LoVo (cell line): ENCODE measurements around the gene CA5A.
"Not testable (repeated sequence)": the region's sequence is repeated elsewhere in the genome, so short reads cannot be mapped to it uniquely, and the experiment has no call there.

Source experiments
- DNase-seq: peaks from one replicate; pipeline ENCODE4 v3.0.0-alpha.2; 2016; ENCODE audit warnings: low spot score

Gene CA5A

GRCh38 chr16:87894005-87894404 is 42.3 kb downstream of the CA5A start:
- DNase-seq: not testable (repeated sequence)

DNA sequence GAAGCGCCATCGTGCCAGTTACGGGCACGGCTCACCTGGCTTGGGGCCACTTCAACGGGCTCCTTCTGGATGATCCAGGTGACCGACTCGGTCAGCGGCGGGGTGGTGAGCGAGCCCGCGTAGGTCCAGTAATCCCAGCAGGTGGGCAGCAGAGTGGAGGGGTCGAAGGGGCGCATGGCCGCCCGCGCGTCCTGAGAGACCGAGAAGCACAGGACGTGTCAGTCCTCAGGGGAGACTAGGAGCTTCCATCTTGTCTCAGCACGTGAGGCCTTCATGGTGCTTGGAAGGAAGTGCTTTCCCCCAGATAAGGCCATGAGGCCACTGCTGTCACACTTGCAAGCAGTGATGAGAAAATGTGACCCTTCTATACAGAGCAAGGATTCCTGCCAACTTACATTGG is 44.6 kb downstream of the CA5A start:
- no peak for DNase-seq

GRCh38 chr16:87889762-87890161 is 46.6 kb downstream of the CA5A start:
- DNase-seq: not testable (repeated sequence)

GRCh38 chr16:87888346-87888745 is 48.0 kb downstream of the CA5A start:
- not testable (repeated sequence) for DNase-seq

DNA sequence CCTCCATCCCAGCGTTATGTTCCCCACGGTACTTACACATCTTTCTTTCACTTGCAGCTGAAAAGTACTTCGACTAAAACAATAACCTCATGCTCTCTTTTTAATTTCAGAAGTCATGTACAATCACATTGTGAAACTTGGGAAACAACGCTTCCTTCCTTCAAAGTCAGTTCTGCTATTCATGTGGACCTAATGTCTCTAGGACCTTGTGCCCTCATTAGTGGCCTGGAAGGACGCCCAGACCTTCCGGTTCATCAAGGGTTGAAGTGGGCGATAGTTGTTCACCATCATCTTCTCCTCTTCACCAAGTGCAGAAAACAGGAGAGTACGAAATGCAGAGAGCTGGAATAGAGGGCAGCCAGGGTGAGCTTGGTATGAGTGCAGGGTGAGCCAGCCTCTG is 48.4 kb downstream of the CA5A start:
- DNase-seq: not testable (repeated sequence)

GRCh38 chr16:87885371-87885967 is 50.9 kb downstream of the CA5A start:
- DNase-seq: peak; percentile 57

- no peak for DNase-seq
These were observed 53.8 kb downstream of the CA5A start for GRCh38 chr16:87882436-87883019.

DNA sequence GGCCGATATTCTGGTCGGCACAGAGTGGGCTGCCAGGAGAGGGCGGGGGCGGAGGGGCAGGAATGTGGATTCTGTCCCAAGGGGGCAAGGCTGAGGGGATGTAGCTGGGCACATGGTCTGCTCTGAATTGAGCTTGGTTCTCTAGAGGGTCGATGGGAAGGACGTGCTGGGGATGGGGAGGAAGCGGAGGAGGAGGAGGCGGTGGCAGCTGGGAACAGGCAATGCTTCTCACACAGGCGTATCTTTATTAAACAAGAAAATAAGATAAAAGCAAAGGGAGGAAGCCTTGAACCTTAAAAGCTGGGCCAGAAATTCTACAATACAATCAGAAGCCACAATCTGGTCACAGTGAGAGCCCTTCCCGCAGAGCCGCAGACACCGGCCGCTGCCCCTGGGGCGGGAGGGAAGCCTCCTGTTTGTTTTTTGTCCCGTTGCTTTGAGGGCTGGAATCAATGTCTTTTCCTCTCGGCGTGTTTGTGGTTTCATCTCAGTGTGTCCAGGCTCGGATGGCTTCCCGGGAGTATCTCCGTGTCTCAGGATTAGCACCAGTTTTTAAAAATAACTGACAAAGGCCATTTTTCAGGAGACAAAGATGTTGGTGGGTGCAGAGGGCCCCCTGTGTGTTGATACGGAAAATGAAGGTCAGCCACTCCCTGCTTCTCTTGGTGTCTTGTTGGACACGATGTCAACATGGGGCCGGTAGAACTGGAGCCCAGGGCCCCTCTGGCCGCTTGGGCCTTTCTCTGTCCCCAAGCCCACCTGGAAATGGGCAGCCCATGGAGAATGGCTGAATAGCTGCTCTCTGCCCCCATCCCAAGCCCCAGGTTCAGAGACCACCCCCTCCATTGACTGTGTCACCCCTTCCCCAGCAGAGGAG is 54.8 kb downstream of the CA5A start:
- no peak for DNase-seq

DNA sequence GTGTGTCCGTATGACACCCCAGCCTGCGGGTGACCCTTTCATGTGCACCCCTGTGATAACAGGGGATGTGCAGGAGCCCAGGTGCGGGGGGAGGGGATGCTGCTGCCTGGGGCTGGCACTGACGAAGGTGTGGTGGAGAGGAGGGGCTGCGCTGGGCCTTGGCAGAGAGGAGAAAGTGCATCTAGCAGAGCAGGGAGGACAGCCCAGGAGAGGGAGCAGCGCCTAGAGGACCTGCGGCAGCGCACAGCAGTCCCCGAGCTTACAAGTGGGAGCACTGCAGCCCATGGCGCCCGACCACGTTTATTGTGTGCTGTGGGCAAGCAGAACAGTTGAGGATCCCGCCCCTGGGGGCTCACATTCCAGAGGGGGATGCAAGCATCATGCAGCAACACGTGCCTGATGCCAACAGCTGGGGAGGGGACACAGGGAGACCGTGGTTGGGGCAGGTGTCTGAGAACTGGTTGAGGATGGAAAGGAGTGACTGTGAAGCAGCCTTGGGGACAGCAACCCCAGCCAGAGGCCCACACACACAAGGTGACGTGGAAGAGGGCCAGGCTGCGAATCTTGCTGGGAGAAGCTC is 56.1 kb downstream of the CA5A start:
- DNase-seq: no peak

GRCh38 chr16:87879411-87880013 is 56.8 kb downstream of the CA5A start:
- not testable (repeated sequence) for DNase-seq

GRCh38 chr16:87878704-87879103 is 57.6 kb downstream of the CA5A start:
- no peak for DNase-seq

GRCh38 chr16:87877942-87878507 is 58.3 kb downstream of the CA5A start:
- DNase-seq: no peak

GRCh38 chr16:87874639-87875427 is 61.5 kb downstream of the CA5A start:
- no peak for DNase-seq

- DNase-seq: peak; percentile 88
These were observed 65.7 kb downstream of the CA5A start for GRCh38 chr16:87870418-87871291.

- not testable (repeated sequence) for DNase-seq
These were observed 66.4 kb downstream of the CA5A start for GRCh38 chr16:87869879-87870417.

DNA sequence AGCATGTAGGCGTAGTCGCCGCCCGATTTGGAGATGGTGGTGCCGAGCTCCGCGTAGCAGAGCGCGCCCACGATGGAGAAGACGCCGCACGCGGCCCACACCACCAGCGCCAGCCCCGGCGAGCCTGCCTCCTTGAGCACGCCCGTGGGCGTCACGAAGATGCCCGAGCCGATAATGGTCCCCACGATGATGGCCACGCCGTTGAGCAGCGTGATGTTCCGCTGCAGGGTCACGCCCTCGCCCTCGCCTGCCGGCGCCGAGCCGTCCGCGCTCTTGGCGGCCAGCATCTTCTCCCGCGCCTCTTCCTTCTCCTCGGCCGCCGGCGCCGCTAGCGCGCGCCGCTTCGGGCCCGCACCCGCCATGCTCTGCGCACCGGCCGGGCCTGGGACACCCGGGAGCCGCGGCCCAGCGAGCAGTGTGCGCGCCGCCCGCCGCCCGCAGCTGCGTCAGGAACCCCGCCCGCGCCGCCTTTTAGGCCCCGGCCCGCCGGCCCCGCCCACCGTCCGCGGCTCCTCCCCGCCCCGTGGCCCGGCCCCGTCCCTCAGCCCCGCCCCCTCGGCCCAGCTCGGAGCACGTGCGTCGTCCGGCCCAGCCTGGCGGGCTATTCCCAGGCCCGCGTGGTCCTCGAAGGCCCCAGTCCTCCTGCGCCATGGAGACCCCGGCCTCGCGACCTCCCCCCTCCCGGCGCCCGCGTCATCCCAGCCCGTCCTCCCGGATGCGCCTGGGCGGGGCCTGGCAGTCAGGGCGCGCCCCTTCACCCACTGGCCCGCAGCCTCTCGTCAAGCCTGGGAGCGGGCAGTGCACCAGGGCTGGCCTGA is 67.1 kb downstream of the CA5A start, which contains the start of gene SLC7A5:
TSS of gene SLC7A5 (minus strand) at position 447 of the 818 bp plus-strand sequence. CDS start at position 362, 85 bp downstream.
- DNase-seq: peak; percentile 78

DNA sequence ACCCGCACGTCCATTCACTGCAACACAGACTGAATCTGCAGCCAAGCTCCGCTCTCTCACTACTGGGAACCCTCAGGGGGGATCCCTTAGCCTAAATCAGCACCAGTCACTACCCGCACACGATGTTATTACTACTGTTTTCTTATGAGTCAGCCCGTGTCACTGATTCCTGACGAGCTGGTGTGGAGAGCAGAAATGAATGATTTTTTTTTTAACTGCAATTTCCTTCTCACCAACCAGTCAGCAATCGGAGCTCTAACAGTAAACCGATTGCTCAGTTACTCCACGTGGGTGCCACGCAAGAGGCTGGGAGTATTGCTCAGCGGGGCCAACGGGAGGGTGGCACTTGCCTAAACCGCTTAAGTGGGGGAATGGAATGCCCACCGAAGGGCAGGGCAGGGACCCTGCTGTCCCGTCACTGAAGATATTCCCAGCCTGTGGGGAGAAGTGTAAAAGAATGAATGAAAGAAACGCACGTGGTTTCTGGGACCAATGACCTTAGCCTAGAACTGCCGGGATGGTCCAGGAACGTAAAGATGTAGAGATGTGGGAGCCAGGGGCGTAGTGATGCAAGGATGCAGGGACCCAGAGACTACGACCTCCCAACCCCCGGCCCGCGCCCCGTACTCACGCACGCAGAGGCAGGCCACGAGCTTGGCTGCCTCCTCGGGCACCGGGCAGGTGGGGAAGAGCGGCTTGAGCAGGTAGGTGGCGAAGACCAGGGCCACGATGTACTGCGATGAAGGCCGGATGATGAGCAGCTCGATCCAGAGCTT is 67.9 kb downstream of the CA5A start:
- peak; percentile 54 for DNase-seq
